ENCODE data around the gene PNPLA1.

PNPLA1 gene

GRCh38 chr6:36327226-36327918 lies 57.5 kb downstream of the PNPLA1 start:
- TF ChIP-seq CTCF (IDR thresholded peaks at IDR 0.05), result no peak

- TF ChIP-seq CTCF (IDR thresholded peaks at IDR 0.05), result no peak
Measured at GRCh38 chr6:36327919-36328236, 58.0 kb downstream of the PNPLA1 start.

GRCh38 chr6:36328600-36328999 lies 58.7 kb downstream of the PNPLA1 start:
- no peak for TF ChIP-seq CTCF (IDR thresholded peaks at IDR 0.05)

GRCh38 chr6:36329798-36330291 lies 60.0 kb downstream of the PNPLA1 start:
- TF ChIP-seq CTCF (IDR thresholded peaks at IDR 0.05), result no peak

GRCh38 chr6:36330366-36330765 lies 60.5 kb downstream of the PNPLA1 start:
- no peak for TF ChIP-seq CTCF (IDR thresholded peaks at IDR 0.05)

- TF ChIP-seq CTCF (IDR thresholded peaks at IDR 0.05), result no peak
Measured at GRCh38 chr6:36331381-36331780, 61.5 kb downstream of the PNPLA1 start.

- no peak for TF ChIP-seq CTCF (IDR thresholded peaks at IDR 0.05)
Measured at GRCh38 chr6:36333171-36333895, 63.5 kb downstream of the PNPLA1 start.
